Measurements from ENCODE around the gene C18orf54.

- no peak for TF ChIP-seq CTCF (IDR thresholded peaks at IDR 0.05; ENCODE audit: insufficient read depth, low read length)
- no peak for TF ChIP-seq REST (IDR thresholded peaks at IDR 0.05; ENCODE audit: insufficient replicate concordance, low read depth)
- TF ChIP-seq POLR2AphosphoS5 (IDR thresholded peaks at IDR 0.05; ENCODE audit: low read depth) = no peak
- TF ChIP-seq GABPA (IDR thresholded peaks at IDR 0.05; ENCODE audit: low read depth) = no peak
Measured at GRCh38 chr18:54423831-54424230, 66.1 kb downstream of the C18orf54 start.
